IPS-18c (cell line): ENCODE data around the gene MECR.
A peak's percentile ranks its signal among the peaks of the same experiment; 100 is the strongest.

Experiments used
- H3K4me3 ChIP-seq: 2 replicates; pipeline ENCODE4 v1.7.0; 2013; ENCODE audit warnings: low read depth, mild to moderate bottlenecking, low read length, moderate library complexity; ENCODE audit not compliant: insufficient read depth
- H3K9me3 ChIP-seq: one replicate; pipeline ENCODE4 v1.6.1; 2013; ENCODE audit warnings: mild to moderate bottlenecking, low read length, moderate library complexity; ENCODE audit not compliant: control insufficient read depth, insufficient read depth

The MECR gene

DNA sequence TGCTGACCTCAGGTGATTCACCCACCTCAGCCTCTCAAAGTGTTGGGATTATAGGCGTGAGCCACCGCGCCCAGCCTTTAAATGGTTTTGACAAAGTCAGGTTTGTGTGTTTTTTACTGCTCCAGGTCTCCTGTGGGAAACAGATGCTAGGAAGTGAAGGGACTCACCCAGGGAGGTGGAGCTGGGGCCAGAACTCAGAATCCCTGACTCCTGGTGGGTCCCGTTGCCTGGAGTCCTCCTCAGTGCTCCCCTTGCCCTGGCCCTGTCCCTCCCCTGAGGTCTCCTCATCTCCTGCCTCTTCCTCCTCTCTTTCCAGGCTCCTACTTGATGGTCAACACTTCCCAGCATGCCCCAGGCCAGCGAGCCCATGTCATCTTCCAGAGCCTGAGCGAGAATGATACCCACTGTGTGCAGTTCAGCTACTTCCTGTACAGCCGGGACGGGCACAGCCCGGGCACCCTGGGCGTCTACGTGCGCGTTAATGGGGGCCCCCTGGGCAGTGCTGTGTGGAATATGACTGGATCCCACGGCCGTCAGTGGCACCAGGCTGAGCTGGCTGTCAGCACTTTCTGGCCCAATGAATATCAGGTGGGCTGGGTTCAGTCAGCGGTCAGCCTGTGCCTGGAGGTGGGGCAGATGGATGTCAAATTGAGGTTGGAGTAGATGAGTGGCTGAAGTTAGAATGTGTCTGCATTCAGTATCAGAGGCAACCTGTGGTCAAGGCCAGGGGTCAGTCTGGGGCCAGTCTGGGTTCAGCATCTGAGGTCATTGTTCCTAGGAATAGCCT lies 27.6 kb upstream of the MECR start:
- H3K9me3 ChIP-seq = no peaks in the 10 kb centered on the region
- no peak overlapping the region for H3K4me3 ChIP-seq

DNA sequence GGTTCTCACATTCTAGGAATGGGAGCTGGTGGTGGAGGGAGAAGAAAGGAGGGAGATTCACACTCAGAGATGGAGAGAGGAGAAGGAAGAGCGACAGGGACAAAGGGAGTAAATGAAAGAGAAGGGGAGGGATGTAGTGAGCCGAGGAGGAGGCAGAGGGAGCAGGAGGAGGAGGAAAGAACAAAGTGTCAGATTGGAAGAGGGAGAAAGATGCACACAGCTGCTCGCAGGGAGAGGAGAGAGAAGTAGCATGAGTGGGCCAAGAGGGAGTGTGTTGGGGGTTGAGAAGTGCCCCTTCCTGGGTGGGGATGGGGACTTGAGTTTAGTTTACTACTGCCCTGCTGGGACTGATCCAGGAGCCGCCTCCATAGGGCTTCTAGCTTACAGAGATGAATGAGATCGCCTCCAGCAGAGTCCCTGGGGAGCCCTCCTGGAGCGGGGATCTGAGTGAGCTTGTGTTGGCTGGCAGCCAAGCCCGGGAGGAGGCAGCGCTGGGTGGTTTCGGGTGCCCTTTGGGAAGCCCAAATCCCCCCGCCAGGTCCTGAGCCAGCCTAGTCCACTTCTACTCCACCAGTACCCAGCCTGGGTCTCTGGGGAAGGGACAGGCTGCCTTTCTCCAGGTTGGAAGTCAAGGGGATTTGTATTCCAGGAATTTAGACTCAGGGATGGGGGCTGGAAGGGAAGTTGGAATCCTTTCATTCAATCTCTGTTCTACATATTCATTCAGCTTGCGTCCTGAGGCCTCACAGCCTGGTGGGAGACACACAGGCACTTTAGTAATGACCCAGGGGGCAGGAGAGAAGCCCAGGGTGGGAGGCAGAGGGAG lies 26.5 kb upstream of the MECR start:
- Histone ChIP-seq H3K4me3 (no peak overlapping the region), H3K9me3 (no peaks in the 10 kb centered on the region)

DNA sequence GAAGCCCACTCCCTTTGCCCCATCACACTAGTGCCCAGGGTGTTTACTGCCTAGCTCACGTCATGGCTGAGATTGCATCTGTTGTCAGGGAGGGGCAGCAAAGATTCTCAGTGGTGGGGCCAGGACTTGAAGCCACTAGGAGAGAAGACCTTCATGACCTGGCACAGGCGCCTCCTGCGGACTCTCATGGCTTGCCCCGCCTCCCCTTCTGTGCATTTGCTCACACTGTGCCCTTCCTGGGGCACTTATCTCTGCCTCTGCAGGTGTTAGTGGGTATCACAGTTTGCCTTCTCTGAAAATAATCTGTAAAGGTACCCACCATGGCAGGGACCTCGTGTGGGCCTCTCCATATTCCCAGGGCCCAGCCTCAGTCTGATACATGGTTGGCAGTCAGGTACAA lies 25.7 kb upstream of the MECR start:
- Histone ChIP-seq H3K9me3 (no peaks in the 10 kb centered on the region), H3K4me3 (no peak overlapping the region)

DNA sequence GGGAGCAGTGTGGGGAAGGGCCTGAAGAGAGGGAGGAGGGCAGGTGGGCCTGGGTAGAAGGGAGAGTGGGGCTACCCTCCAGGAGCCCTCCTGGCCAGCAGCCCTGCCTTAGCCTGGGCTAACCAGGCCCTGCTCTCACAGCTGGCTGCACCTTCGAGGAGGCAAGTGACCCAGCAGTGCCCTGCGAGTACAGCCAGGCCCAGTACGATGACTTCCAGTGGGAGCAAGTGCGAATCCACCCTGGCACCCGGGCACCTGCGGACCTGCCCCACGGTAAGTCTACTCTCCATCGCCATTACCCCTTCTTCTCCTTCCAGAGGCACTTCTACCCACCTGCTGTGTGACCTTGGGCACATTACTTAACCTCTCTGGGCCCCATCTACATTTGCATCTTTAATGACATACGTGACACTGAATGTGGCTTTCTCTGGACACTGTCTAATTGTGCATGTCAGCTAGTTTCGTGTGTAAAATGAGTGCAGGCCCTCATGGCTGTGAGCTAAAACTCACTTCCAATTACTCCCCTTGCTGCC lies 24.5 kb upstream of the MECR start:
- Histone ChIP-seq H3K9me3 (no peaks in the 10 kb centered on the region), H3K4me3 (no peak overlapping the region)

DNA sequence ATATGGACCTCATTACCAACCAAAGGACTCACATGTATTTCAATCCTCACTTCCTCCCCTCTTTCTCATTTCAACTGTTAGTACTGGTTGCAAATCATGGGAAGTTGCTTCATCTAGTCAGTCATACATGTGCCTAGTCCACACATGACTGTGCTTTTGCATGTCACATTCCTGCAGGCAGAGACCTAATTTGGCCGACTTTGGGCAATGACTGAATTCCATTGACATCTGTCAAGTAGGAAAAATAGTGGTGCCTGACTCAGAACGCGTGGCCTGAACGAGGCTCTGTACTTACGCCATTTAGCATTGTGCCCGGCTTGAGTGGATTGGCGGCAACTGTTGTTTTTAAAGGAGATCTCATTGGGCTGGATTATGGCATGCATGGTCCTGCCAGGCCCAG lies 23.6 kb upstream of the MECR start:
- Histone ChIP-seq H3K4me3 (no peak overlapping the region), H3K9me3 (no peaks in the 10 kb centered on the region)

DNA sequence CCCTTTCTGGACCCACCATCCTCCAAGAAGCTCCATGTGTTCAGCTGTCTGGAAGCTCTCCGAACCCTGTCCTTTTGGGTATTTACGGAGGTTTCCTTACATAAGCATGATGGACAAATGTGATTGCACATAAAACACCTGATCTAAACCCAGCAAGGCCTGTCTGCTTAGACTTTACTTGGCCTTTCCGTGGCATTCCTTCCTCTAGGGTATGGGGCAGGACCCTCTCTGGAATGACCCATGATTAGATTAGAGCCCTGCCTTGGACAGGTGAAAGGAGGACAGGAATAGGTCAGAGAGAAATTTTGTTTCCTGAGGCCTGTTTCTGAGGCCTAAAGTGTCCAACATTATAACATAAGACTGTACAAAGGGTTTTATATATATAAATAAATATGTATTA lies 22.4 kb upstream of the MECR start:
- no peak overlapping the region for H3K4me3 ChIP-seq
- H3K9me3 ChIP-seq = no peaks in the 10 kb centered on the region

DNA sequence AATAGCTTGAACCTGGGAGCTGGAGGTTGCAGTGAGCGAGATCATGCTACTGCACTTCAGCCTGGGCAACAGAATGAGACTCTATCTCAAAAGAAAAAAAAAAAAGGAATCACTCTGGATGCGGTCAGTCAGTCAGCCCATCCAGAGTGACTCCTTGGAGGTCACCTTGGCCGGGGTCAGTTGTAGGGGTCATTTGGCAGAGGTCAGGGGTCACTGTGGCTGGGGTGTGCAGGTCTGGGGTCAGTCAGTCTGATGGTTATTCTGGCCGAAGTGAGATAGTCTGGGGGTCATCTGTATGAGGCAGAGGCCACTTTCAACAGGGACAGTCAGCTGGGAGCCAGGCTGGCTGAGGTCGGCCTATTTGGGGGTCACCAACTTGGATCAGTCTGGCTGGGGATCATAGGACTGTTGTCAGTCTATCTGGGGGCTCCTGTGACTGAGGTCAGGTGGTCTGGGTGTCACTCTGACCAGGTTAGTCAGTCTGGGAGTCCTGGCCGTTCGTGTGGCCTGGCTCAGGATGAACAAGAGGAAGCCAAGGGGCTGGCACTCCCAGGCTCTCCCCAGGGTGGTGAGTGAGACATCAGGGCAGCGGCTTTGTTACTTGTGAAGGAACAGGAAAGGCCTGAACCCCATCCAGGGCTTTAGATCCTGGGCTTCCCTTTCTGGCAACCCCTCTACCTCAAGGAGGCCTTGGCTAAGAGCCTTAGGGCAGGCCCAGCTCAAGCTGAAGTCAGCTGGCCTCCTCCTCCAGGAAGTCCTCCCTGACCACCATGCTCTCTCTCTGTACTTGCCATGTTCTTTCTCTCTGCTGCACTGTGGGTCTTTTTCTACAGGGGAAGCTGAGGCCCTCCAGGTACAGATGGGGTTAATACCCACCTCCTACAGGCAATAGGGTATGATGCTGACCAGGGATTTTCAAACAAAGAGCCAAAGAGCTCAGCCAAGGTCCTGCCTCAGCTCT lies 20.7 kb upstream of the MECR start:
- Histone ChIP-seq H3K9me3 (no peaks in the 10 kb centered on the region), H3K4me3 (no peak overlapping the region)

DNA sequence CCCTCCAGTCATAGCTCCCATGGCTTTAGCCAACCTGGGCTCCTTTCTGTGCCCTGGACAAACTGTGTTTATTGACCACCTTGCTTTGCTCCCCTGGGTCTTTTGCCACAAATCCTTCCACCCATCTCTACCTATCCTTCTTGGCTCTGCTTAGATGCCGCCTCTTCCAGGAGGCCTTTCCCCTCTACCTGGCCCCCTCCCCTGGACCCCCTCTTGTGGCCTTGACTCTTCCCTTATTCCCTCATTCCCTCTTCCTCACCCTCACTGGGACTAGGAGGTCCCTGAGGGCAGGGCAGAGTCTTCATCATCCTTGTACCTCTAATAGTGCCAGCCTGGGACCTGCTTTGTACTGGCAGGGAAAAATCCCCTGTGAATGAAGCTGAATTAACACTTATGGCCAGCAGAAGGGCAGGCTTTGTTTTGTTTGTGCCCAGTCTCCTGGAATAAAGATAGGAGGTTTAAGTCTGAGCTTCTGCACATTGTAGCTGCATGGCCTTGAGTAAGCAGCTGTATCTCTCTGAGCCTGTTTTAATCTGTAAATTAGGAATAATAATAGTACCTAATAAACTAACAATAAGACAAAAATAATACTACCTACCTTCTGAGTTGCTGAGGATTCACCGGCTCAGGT lies 19.3 kb upstream of the MECR start:
- H3K9me3 ChIP-seq = no peaks in the 10 kb centered on the region
- no peak overlapping the region for H3K4me3 ChIP-seq

DNA sequence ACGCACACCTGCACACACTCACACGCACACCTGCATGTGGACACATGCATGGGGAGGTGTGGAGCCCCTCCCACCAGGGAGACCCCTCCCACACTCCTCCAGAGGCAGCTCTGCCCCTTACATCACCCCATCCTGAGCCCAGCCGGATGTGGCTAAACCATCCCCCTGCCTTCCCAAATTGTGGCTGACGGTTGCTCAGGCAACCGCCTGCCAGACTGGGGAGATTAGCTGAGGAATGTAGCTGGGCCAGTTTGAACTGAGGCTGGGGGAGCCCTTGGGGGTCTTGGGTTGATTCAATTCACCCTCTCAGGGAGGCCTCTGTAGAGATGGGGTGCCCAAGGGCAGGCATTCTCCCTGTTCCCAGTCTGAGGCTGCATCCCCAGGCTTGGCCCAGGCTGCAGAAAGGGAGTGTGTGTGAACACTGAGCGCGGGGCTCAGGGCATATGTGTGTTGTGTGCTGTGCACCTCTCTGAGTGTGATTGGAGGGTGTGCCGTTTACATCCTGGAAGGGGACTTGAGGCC lies 18.5 kb upstream of the MECR start:
- Histone ChIP-seq H3K4me3 (peak overlapping the region; percentile 29; the same call in 1 of the 2 replicates), H3K9me3 (no peaks in the 10 kb centered on the region)

DNA sequence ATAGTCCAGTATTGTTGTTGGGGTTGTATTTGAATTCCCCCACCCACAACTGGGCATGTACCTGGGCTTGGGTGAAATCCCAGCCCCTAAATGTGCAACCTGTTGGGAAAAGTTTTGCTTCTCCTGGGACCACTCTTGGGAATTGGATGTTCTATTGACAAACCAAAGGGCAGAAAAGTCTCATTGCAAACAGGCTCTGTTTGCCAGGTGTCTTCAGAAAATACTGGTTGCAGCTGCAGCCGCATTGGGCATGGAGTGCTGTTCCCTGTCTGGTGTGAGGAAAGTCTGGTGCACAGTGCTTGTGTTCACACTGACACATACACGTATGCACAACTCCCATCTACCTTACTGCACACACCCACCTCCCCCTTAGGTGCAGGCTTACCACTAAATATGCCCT lies 17.7 kb upstream of the MECR start:
- Histone ChIP-seq H3K4me3 (no peak overlapping the region), H3K9me3 (no peaks in the 10 kb centered on the region)

DNA sequence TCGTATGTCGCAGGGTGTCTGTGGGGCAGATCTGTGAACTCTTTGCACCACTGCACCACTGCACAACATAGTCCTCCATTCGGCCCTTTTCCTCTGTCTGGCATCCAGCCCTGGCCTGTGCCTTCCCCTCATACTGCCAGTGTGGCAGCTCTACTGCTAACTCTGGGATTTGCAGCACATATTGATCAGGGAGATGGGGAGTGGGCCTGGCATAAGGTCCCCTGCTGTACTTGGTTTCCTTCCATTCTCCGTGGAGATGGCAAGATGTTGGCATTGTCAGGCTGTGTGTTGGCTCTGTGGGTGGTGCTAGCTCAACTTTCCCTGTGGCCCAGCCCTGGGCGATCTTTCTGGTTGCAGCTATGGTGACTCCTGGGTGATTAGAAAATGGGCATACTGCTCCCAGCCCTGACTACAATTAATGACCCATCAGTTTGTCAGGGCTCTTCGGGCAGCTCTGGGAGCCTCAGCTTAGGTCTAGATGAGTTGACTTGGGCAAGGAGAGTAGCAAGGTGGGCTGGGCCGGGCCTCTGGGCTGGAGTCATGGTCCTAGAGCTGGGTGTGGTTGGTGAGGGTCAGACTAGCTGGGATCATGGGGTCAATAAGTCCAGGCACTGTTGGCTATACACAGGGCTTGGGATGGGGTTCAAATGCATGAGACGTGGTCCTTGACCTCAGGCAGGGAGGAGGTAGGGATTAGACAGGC lies 17.0 kb upstream of the MECR start:
- Histone ChIP-seq H3K9me3 (no peaks in the 10 kb centered on the region), H3K4me3 (no peak overlapping the region)

DNA sequence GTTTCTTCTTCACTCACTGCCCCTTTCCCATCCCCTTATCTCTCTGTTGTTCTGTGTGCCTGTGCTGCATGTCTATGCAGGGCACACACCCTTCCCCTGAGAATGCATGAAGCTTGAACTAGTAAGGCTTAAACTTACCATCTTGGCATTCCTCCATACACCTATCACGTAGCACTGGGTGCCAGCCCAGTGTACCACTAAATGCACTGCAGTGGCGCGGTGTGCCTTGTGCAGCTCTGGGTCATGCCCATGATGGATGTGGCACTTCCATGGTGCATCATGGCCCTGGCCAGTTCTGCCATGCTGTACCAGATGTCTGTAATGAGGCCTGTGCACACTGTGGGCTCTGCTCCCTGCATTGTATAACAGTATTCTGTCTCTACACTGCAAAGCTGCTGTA lies 16.3 kb upstream of the MECR start:
- H3K4me3 ChIP-seq = no peak overlapping the region
- no peaks in the 10 kb centered on the region for H3K9me3 ChIP-seq

DNA sequence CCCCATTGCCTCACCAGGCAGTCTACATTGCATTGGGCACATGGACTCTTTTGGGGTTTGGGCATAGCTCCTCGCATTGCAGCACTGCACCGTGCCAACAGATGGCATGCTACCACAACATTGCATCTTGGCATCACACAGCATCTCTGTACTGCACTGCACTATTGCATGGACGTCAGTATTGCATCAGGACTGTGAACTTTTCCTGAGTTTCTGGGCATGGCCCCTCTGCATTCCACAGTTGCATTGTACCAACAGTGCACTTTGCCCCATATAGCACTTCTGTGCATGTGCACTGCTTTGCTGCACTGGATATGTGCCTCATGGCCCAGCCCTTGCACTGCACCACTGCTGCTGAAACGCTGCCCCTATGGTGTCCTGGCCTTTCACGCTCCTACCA lies 15.1 kb upstream of the MECR start:
- no peaks in the 10 kb centered on the region for H3K9me3 ChIP-seq
- H3K4me3 ChIP-seq = no peak overlapping the region

DNA sequence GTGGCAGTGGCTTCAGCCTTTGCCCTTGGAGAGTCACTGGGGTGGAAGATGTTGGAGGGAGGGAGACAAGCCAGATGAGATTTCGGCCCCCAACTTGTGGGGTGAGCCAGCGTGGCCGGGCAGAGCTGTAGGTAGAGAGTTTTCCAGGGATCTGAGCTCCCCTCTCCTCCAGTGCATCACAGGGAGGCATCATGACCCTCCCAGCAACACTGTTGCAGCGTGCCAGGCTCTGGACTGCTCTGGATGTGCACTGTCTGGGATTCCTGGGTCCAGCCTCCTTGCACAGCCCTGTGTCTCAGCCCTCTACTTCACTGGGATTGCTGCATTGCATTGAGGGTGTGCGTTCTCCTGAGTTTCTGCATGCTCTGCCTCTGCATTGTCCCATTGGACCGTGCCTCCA lies 14.5 kb upstream of the MECR start:
- H3K9me3 ChIP-seq = no peaks in the 10 kb centered on the region
- H3K4me3 ChIP-seq = no peak overlapping the region

DNA sequence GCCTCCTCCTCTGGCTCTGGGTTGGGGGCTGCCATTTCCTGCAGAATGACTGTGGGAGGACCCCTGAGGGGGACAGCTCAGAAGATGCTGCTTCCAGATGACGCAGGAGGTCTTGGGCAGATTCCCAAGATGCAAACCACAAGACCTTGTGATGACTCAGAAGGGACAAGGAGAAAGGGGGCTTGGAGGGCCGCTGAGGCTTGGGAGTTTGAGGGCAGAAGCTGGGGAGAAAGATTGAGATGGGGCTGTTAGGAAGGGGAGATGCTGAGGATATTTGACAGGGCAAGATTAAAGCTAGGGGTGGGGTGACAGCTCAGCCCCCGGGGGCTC lies 13.1 kb upstream of the MECR start:
- Histone ChIP-seq H3K4me3 (no peak overlapping the region), H3K9me3 (no peaks in the 10 kb centered on the region)
